CD4-positive, CD25-positive, alpha-beta regulatory T cell (primary cell): ENCODE data around the gene RMDN3. TPM values are rescaled to one million over a fixed set of nuclear protein-coding genes. Genes with fewer than 3 reads are reported as not detected.
A peak's percentile ranks its signal among the peaks of the same experiment; 100 is the strongest.

ENCODE experiments used
- ATAC-seq, 2 donors: fragments of 150-1000 bp; cut with Tn5 transposase; one replicate each; pipeline ENCODE4 v1.10.0; 2021; ENCODE audit warnings: low read depth in 2 of 2, moderate number of reproducible peaks in 2 of 2, moderate library complexity in 1 of 2
- DNase-seq, 3 donors: peaks; one replicate each; pipeline versions ENCODE4 v3.0.0 to v3.0.0-alpha.2; 2012 to 2022; ENCODE audit warnings: mixed read lengths in 1 of 3
- H3K27ac ChIP-seq: one replicate; pipeline ENCODE4 v1.7.0; 2013; ENCODE audit warnings: mild to moderate bottlenecking, low read length; ENCODE audit not compliant: insufficient read depth, poor library complexity, severe bottlenecking
- H3K27me3 ChIP-seq: one replicate; pipeline ENCODE4 v1.7.0; 2013; ENCODE audit warnings: low read length; ENCODE audit not compliant: control insufficient read depth, insufficient read depth
- H3K36me3 ChIP-seq: one replicate; pipeline ENCODE4 v1.7.0; 2013; ENCODE audit warnings: mild to moderate bottlenecking, low read length, moderate library complexity; ENCODE audit not compliant: control insufficient read depth, insufficient read depth
- H3K4me1 ChIP-seq: 2 replicates; pipeline ENCODE4 v1.7.0; 2013; ENCODE audit warnings: mild to moderate bottlenecking, low read length; ENCODE audit not compliant: insufficient read depth, control insufficient read depth, poor library complexity, severe bottlenecking
- H3K4me3 ChIP-seq: one replicate; pipeline ENCODE4 v1.7.0; 2013; ENCODE audit warnings: low read depth, mild to moderate bottlenecking, low read length, moderate library complexity
- H3K9me3 ChIP-seq, 2 experiments: 1 replicate in 1 of 2; 2 replicates in 1 of 2; pipeline ENCODE4 v1.7.0; 2013; ENCODE audit warnings: low read length in 2 of 2, mild to moderate bottlenecking in 1 of 2, moderate library complexity in 1 of 2; ENCODE audit not compliant: control insufficient read depth in 2 of 2
- H3K27ac Mint-ChIP-seq, 3 donors: one replicate each; pipeline ENCODE4 v1.8.0; 2020 to 2022; ENCODE audit warnings: mild to moderate bottlenecking in 3 of 3, mixed read lengths in 3 of 3, moderate library complexity in 2 of 3
- H3K27me3 Mint-ChIP-seq: one replicate; pipeline ENCODE4 v1.8.0; 2022; ENCODE audit warnings: mild to moderate bottlenecking, mixed read lengths
- H3K36me3 Mint-ChIP-seq: one replicate; pipeline ENCODE4 v1.8.0; 2020; ENCODE audit warnings: mixed read lengths
- H3K4me1 Mint-ChIP-seq, 4 donors: one replicate each; pipeline ENCODE4 v1.8.0; 2020 to 2022; ENCODE audit warnings: mixed read lengths in 4 of 4, mild to moderate bottlenecking in 1 of 4
- H3K4me3 Mint-ChIP-seq, 4 donors: one replicate each; pipeline ENCODE4 v1.8.0; 2020 to 2022; ENCODE audit warnings: mild to moderate bottlenecking in 4 of 4, mixed read lengths in 4 of 4, moderate library complexity in 3 of 4
- H3K9me3 Mint-ChIP-seq, 7 donors: one replicate each; pipeline ENCODE4 v1.8.0; 2020 to 2022; ENCODE audit warnings: mixed read lengths in 7 of 7, mild to moderate bottlenecking in 3 of 7, moderate library complexity in 2 of 7
- polyA plus RNA-seq, 4 donors: library from polyadenylated mRNA; unstranded; fragments of 300-500 nt; fragmentation: Illumina TruSeq; gene quantifications; one replicate each; pipeline ENCODE4 v1.2.3, GENCODE V29; 2021
- total RNA-seq: library from RNA; stranded (reverse); gene quantifications from one replicate; pipeline ENCODE4 v1.2.3, GENCODE V29; 2022

RMDN3 gene
- total and polyA plus RNA-seq, 5 donors from 2014 or later = 17.6 to 27.7 (median 22.0) TPM

DNA sequence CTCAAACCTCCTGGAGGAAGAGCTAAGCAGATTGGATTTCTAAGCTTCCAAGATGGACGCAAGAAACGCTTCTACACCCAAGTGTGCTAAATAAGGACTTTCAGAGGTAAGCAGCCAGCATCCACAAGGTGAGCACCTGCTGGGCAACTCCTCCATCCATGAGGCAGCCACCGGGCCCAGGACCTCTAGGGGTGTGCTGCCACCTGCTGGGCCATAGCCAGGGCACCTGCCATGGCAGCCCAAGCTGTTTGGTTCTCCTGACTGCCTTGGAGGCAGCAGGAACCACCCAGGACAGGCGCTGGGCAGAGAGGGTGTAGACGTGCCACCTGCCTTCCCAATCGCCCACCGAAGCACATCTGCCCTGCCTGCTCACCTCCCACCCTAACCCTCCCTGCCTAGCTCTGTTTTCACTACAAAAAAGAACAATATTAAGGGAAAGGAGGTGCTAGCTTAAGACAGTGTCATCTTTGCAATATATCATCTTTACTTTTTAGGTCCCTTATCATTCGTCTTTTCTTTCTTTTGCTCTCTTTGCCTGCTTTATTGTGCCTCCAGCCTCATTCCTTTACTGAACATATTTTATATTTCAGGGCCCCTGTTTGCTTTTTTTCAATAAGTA lies 27.7 kb upstream of the RMDN3 start:
- Histone ChIP-seq H3K4me1 (peaks cover 10% of the 10 kb centered on the region), H3K4me3 (no peak overlapping the region), H3K9me3 (no peaks in the 10 kb centered on the region), H3K36me3 (peaks cover 13% of the 10 kb centered on the region), H3K27ac (no peak overlapping the region), H3K27me3 (no peaks in the 10 kb centered on the region)
- DNase-seq (peak; percentile 71 to 82 (median 79)), ATAC-seq (peak; percentile 94 to 97)
- H3K27me3 Mint-ChIP-seq = no peaks in the 10 kb centered on the region
- no peaks in the 10 kb centered on the region for H3K9me3 Mint-ChIP-seq
- H3K4me3 Mint-ChIP-seq = no peak overlapping the region
- peaks cover 11 to 27% (median 14%) of the 10 kb centered on the region in 4 donors for H3K4me1 Mint-ChIP-seq
- H3K36me3 Mint-ChIP-seq = peaks cover 9% of the 10 kb centered on the region
- H3K27ac Mint-ChIP-seq = peak overlapping the region in 1 of 3 donors; percentile 62

- no peak overlapping the region for H3K27ac Mint-ChIP-seq
Observed at GRCh38 chr15:40776537-40777141, 21.6 kb upstream of the RMDN3 start.

DNA sequence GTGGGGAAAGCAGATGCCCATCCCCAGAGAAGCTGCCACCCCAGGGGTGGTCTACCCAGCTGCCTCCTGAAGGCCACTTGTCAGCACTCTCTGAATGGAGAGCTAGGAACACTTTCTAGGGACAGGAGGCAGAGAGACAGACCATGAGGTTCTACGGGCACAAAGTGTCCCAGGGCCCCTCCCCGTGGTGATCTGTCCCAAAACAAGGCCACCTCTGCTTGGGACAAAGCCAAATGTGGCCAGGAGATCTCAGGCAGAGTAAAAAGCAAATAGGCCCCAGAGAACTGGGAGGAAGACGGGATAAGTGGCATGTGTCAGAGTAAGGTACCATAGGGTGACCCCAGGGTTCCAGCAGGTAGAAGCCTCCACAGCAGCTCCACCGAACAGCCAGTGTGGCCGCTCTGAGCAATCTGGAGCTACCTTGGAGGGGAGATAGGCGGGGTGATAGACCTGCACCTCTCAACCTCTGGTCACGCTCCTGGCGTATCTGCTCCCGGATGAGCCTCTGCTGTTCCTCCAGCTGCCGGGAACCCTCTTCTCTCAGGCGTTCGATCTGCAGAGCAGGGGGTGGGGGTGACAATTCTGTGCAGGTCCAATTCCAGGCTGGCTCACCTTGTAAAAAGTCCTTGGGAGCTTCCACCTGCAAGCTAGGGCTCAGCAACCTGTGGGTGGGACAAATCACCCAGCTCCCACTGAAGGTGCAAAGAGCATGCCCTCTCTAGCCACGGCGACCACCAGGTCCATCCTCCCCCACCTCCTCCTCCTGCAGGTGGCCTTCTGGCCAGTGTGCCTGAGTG lies 20.9 kb upstream of the RMDN3 start:
- H3K4me3 Mint-ChIP-seq = no peak overlapping the region
- peaks cover 53% of the 10 kb centered on the region for H3K36me3 ChIP-seq
- DNase-seq (no peak), ATAC-seq (no peak)
- H3K27ac ChIP-seq = no peak overlapping the region
- H3K4me1 ChIP-seq = no peaks in the 10 kb centered on the region
- no peaks in the 10 kb centered on the region for H3K27me3 Mint-ChIP-seq
- H3K4me1 Mint-ChIP-seq = peaks cover 0 to 6% (median under 1%) of the 10 kb centered on the region in 4 donors
- no peak overlapping the region for H3K27ac Mint-ChIP-seq
- no peaks in the 10 kb centered on the region for H3K9me3 ChIP-seq
- no peaks in the 10 kb centered on the region for H3K9me3 Mint-ChIP-seq
- peaks cover 24% of the 10 kb centered on the region for H3K36me3 Mint-ChIP-seq
- H3K27me3 ChIP-seq = no peaks in the 10 kb centered on the region
- H3K4me3 ChIP-seq = no peak overlapping the region

More at GRCh38 chr15:40776537-40777141, 21.6 kb upstream of the RMDN3 start:
- H3K4me1 Mint-ChIP-seq = peaks cover 0 to 6% (median 0%) of the 10 kb centered on the region in 4 donors
- H3K4me3 Mint-ChIP-seq = no peak overlapping the region
- Histone ChIP-seq H3K4me3 (no peak overlapping the region), H3K36me3 (peaks cover 53% of the 10 kb centered on the region), H3K4me1 (no peaks in the 10 kb centered on the region), H3K27me3 (no peaks in the 10 kb centered on the region), H3K9me3 (no peaks in the 10 kb centered on the region), H3K27ac (no peak overlapping the region)
- no peak for ATAC-seq
- H3K9me3 Mint-ChIP-seq = no peaks in the 10 kb centered on the region
- no peaks in the 10 kb centered on the region for H3K27me3 Mint-ChIP-seq
- peak in 1 of 3 donors; percentile 64 for DNase-seq
- peaks cover 24% of the 10 kb centered on the region for H3K36me3 Mint-ChIP-seq

DNA sequence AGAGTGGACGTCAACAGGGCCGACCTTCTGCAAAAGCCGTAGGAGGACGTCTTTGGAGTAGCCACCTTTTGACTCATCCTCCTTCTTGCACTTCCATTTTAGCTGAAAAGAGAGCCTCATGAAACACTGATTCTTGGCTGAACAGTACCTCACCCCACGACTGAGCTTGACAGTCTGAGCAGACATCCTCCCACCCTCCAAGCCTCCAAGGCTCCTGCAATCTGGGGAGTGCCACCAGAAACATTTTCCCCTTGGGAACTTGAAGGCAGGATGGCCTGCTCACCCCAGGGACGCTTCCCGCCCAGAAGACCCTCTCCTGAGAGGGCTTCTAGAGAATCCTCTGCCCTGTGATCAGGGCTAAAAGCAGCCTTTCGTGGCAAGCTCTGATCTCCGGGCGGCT lies 20.0 kb upstream of the RMDN3 start:
- peaks cover 1% of the 10 kb centered on the region for H3K4me1 ChIP-seq
- peaks cover 24% of the 10 kb centered on the region for H3K36me3 Mint-ChIP-seq

GRCh38 chr15:40773902-40774301 lies 18.8 kb upstream of the RMDN3 start:
- ATAC-seq (no peak), DNase-seq (no peak)
- Histone ChIP-seq H3K27ac (no peak overlapping the region), H3K4me3 (no peak overlapping the region), H3K4me1 (peaks cover 13% of the 10 kb centered on the region), H3K36me3 (peaks cover 44% of the 10 kb centered on the region), H3K27me3 (no peaks in the 10 kb centered on the region), H3K9me3 (no peaks in the 10 kb centered on the region)
- Mint-ChIP-seq H3K27ac (no peak overlapping the region), H3K27me3 (no peaks in the 10 kb centered on the region), H3K4me1 (peaks cover 0 to 19% (median 12%) of the 10 kb centered on the region in 4 donors), H3K36me3 (peaks cover 18% of the 10 kb centered on the region), H3K9me3 (no peaks in the 10 kb centered on the region), H3K4me3 (no peak overlapping the region)

More for the DNA sequence above, 20.0 kb upstream of the RMDN3 start:
- no peak overlapping the region for H3K4me3 Mint-ChIP-seq
- no peaks in the 10 kb centered on the region for H3K9me3 Mint-ChIP-seq
- Histone ChIP-seq H3K36me3 (peaks cover 53% of the 10 kb centered on the region), H3K27ac (no peak overlapping the region), H3K4me3 (no peak overlapping the region), H3K9me3 (no peaks in the 10 kb centered on the region), H3K27me3 (no peaks in the 10 kb centered on the region)
- DNase-seq (no peak), ATAC-seq (no peak)
- H3K27ac Mint-ChIP-seq = no peak overlapping the region
- peaks cover 0 to 9% (median 4%) of the 10 kb centered on the region in 4 donors for H3K4me1 Mint-ChIP-seq
- no peaks in the 10 kb centered on the region for H3K27me3 Mint-ChIP-seq

- no peaks in the 10 kb centered on the region for H3K27me3 Mint-ChIP-seq
- no peak overlapping the region for H3K27ac ChIP-seq
- DNase-seq = no peak
- peaks cover 18% of the 10 kb centered on the region for H3K36me3 Mint-ChIP-seq
- no peak for ATAC-seq
- no peaks in the 10 kb centered on the region for H3K9me3 ChIP-seq
- H3K4me1 Mint-ChIP-seq = peaks cover 0 to 23% (median 13%) of the 10 kb centered on the region in 4 donors
- no peaks in the 10 kb centered on the region for H3K27me3 ChIP-seq
- H3K36me3 ChIP-seq = peaks cover 40% of the 10 kb centered on the region
- H3K27ac Mint-ChIP-seq = no peak overlapping the region
- peaks cover 17% of the 10 kb centered on the region for H3K4me1 ChIP-seq
- H3K4me3 Mint-ChIP-seq = no peak overlapping the region
- H3K4me3 ChIP-seq = no peak overlapping the region
- no peaks in the 10 kb centered on the region for H3K9me3 Mint-ChIP-seq
Observed at GRCh38 chr15:40773496-40773895, 18.4 kb upstream of the RMDN3 start.

DNA sequence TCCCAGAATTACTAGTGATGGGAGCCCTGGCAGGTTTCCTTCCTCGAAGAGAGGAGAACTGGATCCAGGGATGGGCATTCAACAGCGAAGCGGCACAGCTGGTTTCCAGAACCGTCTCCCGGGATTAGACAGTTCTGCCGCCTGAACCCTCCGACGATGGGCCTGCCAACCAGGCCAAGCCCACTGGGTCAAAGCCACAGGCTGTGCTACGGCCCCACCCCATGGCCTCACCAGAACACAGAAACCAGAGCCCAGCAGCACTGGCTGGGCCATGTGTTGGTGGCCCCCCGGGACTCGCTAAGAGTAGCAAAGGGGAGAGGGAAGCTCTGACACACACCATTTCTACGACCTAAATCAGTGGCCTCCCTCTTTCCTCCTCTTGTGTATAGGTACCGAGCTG lies 17.0 kb upstream of the RMDN3 start:
- H3K4me3 ChIP-seq = no peak overlapping the region
- H3K36me3 ChIP-seq = peaks cover 39% of the 10 kb centered on the region
- H3K9me3 ChIP-seq = no peaks in the 10 kb centered on the region
- H3K27me3 ChIP-seq = no peaks in the 10 kb centered on the region
- H3K4me3 Mint-ChIP-seq = no peak overlapping the region
- no peak overlapping the region for H3K27ac ChIP-seq
- DNase-seq (no peak), ATAC-seq (no peak)
- peaks cover 0 to 29% (median 15%) of the 10 kb centered on the region in 4 donors for H3K4me1 Mint-ChIP-seq
- no peaks in the 10 kb centered on the region for H3K27me3 Mint-ChIP-seq
- H3K4me1 ChIP-seq = peaks cover 19% of the 10 kb centered on the region
- no peaks in the 10 kb centered on the region for H3K9me3 Mint-ChIP-seq
- no peak overlapping the region for H3K27ac Mint-ChIP-seq
- peaks cover 15% of the 10 kb centered on the region for H3K36me3 Mint-ChIP-seq
